ENCODE measurements around the gene DLX4.

DLX4 gene

GRCh38 chr17:49970498-49970897, 1.5 kb downstream of the DLX4 start:
- no peak for DNase-seq

DNA sequence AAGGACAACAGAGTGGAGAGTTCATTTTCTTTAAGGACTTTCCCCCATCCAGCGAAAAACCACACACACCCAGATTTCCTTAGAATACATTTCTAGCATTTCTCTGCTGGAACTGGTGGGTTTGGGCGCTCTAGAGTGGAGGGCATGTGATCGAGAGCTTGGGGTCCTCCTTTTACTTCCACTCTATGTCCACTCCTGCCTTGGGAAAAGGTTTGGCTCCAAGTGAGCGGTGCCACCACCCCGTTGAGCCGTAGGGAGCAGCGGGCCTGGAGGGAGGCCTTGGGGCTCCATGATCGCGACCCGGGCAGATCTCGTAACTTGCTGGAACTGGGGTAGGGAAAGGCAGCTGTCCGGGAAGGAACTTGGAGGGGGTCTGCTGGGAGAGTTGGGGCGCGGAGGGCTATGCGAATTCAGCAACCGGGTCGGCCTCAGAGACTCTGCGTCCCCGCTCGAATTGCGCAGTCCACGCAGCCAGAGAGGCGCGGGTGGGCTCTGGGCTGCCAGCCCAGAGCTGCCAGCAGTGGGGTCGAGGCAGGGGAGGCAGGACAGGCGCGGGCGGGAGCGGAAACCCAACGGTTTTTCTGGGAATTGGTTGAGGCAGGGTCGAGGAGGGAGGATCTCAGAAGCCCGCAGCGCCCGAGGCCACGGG, 2.3 kb downstream of the DLX4 start:
- no peak for DNase-seq

- no peak for DNase-seq
Observed at GRCh38 chr17:49971848-49972485, 3.0 kb downstream of the DLX4 start.

- no peak for DNase-seq
Observed at GRCh38 chr17:49972486-49973270, 3.7 kb downstream of the DLX4 start.

DNA sequence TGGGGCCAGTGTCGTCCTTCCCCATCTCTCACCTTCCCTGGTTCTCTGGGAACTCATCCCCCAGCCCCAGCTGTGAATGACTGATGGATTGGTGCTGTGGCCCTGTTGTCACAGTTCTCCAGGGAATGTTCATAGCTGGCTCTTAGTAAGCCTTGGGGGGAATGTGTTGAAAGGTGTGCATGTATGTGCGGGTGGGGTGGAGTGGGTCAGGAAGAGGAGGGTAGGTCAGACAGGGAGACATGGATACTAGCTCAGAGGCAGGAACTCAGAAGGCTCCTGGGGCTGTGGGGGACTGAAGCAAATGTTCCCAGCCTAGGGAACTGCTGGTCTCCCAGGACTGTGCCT, 4.3 kb downstream of the DLX4 start:
- no peak for DNase-seq

- no peak for DNase-seq
Observed at GRCh38 chr17:49975531-49975930, 6.5 kb downstream of the DLX4 start.

DNA sequence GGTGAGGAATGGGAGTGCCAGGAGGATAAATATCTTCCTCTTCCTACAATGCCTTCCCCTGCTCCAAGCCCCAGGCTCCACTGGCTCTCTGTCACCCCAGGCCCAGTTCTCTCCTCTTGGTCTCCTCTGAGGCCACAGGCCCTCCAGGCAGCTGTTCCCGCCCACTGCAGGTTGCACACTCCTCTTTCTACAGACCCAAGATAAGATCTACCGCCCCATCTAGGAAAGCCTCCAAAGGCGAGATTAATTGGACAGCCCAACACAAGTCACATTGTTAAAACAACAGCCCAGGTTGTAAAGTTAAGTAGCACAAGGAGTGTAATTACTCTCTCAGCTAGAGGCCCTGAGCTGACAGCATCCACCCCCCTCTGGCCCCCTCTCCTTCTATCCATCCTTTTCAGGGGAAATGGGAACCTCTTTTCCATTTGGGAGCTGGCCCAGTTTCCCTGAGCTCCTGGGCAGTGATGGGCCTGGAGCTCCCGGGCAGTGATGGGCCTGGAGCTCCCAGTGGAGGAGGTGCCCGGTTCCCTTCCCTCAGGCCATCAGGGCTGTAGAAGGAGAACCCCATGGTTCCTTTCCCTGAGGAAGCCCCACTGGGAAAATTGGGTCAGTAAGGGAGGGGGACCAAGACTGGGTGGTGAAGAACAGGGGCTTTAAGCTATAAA, 7.3 kb downstream of the DLX4 start:
- no peak for DNase-seq

GRCh38 chr17:49976828-49977202, 7.8 kb downstream of the DLX4 start:
- DNase-seq, result no peak

GRCh38 chr17:49977463-49978389, 8.7 kb downstream of the DLX4 start:
- DNase-seq, result no peak

DNA sequence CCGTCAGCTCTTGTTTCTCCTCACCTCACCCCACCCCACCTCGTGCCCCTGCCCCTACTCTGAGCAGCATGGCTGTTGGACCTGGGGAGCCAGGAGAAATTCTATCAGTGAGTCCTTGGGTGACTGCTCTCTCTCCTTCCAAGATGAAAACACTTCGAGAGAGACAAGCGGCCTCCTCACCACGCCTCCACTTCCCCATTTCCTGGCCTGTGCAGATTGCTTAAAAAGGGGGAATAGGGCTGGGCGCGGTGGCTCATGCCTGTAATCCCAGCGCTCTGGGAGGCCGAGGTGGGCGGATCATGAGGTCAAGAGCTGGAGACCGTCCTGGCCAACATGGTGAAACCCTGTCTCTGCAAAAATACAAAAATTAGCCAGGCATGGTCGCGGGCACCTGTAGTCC, 9.5 kb downstream of the DLX4 start:
- no peak for DNase-seq

- DNase-seq, result no peak
Observed at GRCh38 chr17:49979748-49980479, 10.9 kb downstream of the DLX4 start.

DNA sequence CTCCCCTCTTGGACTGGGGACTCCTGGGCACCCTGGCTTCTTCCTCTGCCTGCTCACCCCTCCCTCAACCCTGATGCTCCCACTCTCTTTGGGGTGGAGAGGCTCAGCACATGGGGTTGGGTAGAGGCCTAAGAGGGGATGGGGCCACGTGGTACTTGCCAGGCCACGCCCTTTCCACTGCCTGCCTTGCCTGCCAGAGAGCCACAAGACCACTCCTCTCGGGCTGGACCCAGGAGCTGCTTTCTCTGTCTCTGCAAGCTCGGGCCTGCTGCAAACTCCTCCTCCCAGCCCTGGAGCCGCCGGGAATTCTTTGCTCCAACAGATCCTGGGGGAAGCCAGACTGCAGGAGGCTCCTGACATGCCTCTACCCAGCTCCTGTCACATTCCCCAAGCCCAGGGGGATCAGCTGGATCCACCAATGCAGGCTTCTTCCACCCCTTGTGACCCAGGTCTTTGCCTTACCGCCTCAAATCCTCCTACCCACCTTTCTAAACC, 11.8 kb downstream of the DLX4 start:
- no peak for DNase-seq

GRCh38 chr17:49984283-49984682, 15.3 kb downstream of the DLX4 start:
- no peak for DNase-seq

GRCh38 chr17:49984776-49985175, 15.8 kb downstream of the DLX4 start:
- DNase-seq, result no peak

DNA sequence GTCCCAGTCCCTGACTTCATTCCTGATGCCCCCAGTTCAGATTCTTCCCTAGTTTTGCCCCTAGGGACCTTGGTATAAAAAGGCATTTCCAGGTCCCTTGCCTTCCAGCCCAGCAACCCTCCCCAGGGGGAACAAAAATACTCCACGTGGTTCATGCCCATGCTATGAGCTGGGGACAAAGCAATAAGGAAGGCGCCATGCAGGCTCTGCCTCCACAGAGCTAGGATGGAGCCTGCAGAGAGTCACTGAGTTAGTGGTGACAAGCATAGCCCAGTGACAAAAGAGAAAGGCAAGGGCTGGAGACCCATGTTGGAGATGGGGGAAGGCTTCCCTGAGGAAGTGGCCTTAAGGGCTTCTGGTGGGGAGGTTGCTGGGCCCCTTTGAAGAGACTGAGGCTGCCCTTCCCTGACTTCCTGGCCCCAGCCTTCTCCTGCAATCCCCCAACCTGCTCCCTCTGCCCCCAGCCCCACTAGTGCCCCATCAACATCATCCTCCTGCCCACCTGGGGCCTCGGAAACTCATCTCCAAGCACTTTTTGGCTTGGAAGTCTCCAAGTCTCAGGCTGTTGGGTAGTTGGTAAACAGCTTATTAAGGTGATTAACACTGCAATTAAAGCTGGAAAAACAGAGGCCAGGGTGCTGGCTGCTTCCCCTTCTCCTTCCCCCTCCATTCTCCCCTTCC, 16.5 kb downstream of the DLX4 start:
- no peak for DNase-seq

GRCh38 chr17:49986396-49987289, 17.7 kb downstream of the DLX4 start:
- no peak for DNase-seq

DNA sequence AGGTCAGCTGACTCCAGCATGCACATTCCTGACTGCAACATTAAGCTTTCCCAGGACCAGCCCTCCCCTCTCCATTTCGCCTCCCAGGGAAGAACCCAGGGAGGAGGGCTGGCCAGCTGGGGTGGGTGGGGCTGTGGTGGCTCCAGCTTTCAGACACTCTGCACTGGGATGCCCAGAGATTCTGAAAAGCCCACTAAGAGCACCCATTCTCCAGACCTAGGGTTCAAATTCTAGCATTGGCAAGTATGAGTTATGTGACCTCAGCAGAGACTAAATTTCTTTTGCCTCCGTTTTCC, 18.2 kb downstream of the DLX4 start:
- DNase-seq, result no peak

- DNase-seq, result no peak
Observed at GRCh38 chr17:49987681-49988441, 18.9 kb downstream of the DLX4 start.

GRCh38 chr17:49989518-49989880, 20.5 kb downstream of the DLX4 start:
- no peak for DNase-seq

GRCh38 chr17:49990331-49990730, 21.3 kb downstream of the DLX4 start:
- DNase-seq, result no peak

Data from activated CD4-positive, CD25-positive, alpha-beta regulatory T cell (primary cell).